Astrocyte (in vitro differentiated cells and primary cell): ENCODE results near the gene CRLF3. TPM values are rescaled to one million over a fixed set of nuclear protein-coding genes. Genes with fewer than 3 reads are reported as not detected.
A peak's percentile ranks its signal among the peaks of the same experiment; 100 is the strongest.
"Not testable (repeated sequence)": the region's sequence is repeated elsewhere in the genome, so short reads cannot be mapped to it uniquely, and the experiment has no call there.

Source experiments
- DNase-seq: peaks from one replicate; pipeline ENCODE4 v3.0.0-alpha.2; 2010; ENCODE audit warnings: low read depth
- FAIRE-seq: peaks from 2 replicates; lab custom pipeline; 2011; peaks lifted over from hg19 to GRCh38; lab: Jason Lieb, UNC
- H2AFZ ChIP-seq: 2 replicates; pipeline ENCODE4 v1.6.0; 2012; ENCODE audit warnings: low read depth, low read length, inconsistent platforms
- H3K27ac ChIP-seq: 2 replicates; pipeline ENCODE4 v1.5.1; 2011; ENCODE audit warnings: low read depth, low read length, inconsistent platforms
- H3K27me3 ChIP-seq: 2 replicates; pipeline ENCODE4 v1.6.0; 2011; ENCODE audit warnings: low read length, inconsistent platforms; ENCODE audit not compliant: insufficient read depth
- H3K36me3 ChIP-seq: 2 replicates; pipeline ENCODE4 v1.5.1; 2011; ENCODE audit warnings: low read length, inconsistent platforms; ENCODE audit not compliant: insufficient read depth
- H3K4me1 ChIP-seq: 2 replicates; pipeline ENCODE4 v1.5.1; 2011; ENCODE audit warnings: low read length, inconsistent platforms; ENCODE audit not compliant: insufficient read depth
- H3K4me2 ChIP-seq: 2 replicates; pipeline ENCODE4 v1.6.0; 2012; ENCODE audit warnings: low read length, inconsistent platforms
- H3K4me3 ChIP-seq: 2 replicates; pipeline ENCODE4 v1.5.1; 2011; ENCODE audit warnings: low read depth, mild to moderate bottlenecking, low read length, inconsistent platforms; ENCODE audit not compliant: insufficient read depth
- H3K79me2 ChIP-seq: 2 replicates; pipeline ENCODE4 v1.6.0; 2012; ENCODE audit warnings: mild to moderate bottlenecking, low read length, inconsistent platforms; ENCODE audit not compliant: insufficient read depth
- H3K9ac ChIP-seq: 2 replicates; pipeline ENCODE4 v1.6.0; 2012; ENCODE audit warnings: mild to moderate bottlenecking, low read length, inconsistent platforms
- H3K9me3 ChIP-seq: 2 replicates; pipeline ENCODE4 v1.5.1; 2012; ENCODE audit warnings: low read depth, mild to moderate bottlenecking, low read length, inconsistent platforms; ENCODE audit not compliant: insufficient read depth
- H4K20me1 ChIP-seq: 2 replicates; pipeline ENCODE4 v1.6.0; 2012; ENCODE audit warnings: low read length, inconsistent platforms; ENCODE audit not compliant: insufficient read depth
- H3K27ac Mint-ChIP-seq: one replicate; pipeline ENCODE4 v1.8.0; 2021; ENCODE audit warnings: mild to moderate bottlenecking, mixed read lengths; ENCODE audit not compliant: unreplicated experiment
- H3K27me3 Mint-ChIP-seq: one replicate; pipeline ENCODE4 v1.8.0; 2021; ENCODE audit warnings: low read depth, mixed read lengths; ENCODE audit not compliant: unreplicated experiment
- H3K36me3 Mint-ChIP-seq: one replicate; pipeline ENCODE4 v1.8.0; 2021; ENCODE audit warnings: low read depth, mixed read lengths; ENCODE audit not compliant: unreplicated experiment
- H3K4me1 Mint-ChIP-seq: one replicate; pipeline ENCODE4 v1.8.0; 2021; ENCODE audit warnings: low read depth, mixed read lengths; ENCODE audit not compliant: unreplicated experiment
- H3K4me3 Mint-ChIP-seq: one replicate; pipeline ENCODE4 v1.8.0; 2021; ENCODE audit warnings: mild to moderate bottlenecking, moderate library complexity, mixed read lengths; ENCODE audit not compliant: unreplicated experiment
- H3K9me3 Mint-ChIP-seq: one replicate; pipeline ENCODE4 v1.8.0; 2021; ENCODE audit warnings: mild to moderate bottlenecking, mixed read lengths; ENCODE audit not compliant: unreplicated experiment
- total RNA-seq: library from RNA; stranded (reverse); gene quantifications from 2 replicates; pipeline ENCODE4 v1.2.1, GENCODE V29; 2021

CRLF3 gene
- total RNA-seq, 1 donor from 2014 or later: 8.0 TPM

GRCh38 chr17:30736371-30736770 is 88.1 kb downstream of the CRLF3 start:
- H2AFZ ChIP-seq, H3K36me3 Mint-ChIP-seq, H3K9me3 ChIP-seq, H3K9me3 Mint-ChIP-seq, H3K4me3 Mint-ChIP-seq, H3K4me2 ChIP-seq, H3K9ac ChIP-seq, H3K4me3 ChIP-seq, H3K27me3 ChIP-seq, DNase-seq, H3K36me3 ChIP-seq, H3K4me1 Mint-ChIP-seq, H3K4me1 ChIP-seq, H3K27ac ChIP-seq, H3K27me3 Mint-ChIP-seq, FAIRE-seq, H3K27ac Mint-ChIP-seq: not testable (repeated sequence)
- Histone ChIP-seq H4K20me1 (peaks cover 34% of the 10 kb centered on the region), H3K79me2 (peaks cover 84% of the 10 kb centered on the region)

DNA sequence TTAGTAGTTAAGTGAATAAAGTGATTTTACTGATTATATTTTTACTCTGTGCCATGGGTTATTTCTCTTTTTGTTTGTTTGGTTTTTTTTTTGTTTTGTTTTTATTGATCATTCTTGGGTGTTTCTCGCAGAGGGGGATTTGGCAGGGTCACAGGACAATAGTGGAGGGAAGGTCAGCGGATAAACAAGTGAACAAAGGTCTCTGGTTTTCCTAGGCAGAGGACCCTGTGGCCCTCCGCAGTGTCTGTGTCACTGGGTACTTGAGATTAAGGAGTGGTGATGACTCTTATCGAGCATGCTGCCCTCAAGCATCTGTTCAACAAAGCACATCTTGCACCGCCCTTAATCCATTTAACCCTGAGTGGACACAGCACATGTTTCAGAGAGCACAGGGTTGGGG is 88.8 kb downstream of the CRLF3 start:
- not testable (repeated sequence) for H3K4me1 Mint-ChIP-seq, H3K27me3 ChIP-seq, H2AFZ ChIP-seq, H3K36me3 ChIP-seq, H3K9me3 ChIP-seq, FAIRE-seq, H3K27ac ChIP-seq, H3K4me2 ChIP-seq, DNase-seq, H3K27me3 Mint-ChIP-seq, H3K36me3 Mint-ChIP-seq, H3K4me1 ChIP-seq, H3K4me3 ChIP-seq, H3K4me3 Mint-ChIP-seq, H3K9me3 Mint-ChIP-seq, H3K9ac ChIP-seq
- peaks cover 78% of the 10 kb centered on the region for H3K79me2 ChIP-seq
- peaks cover 31% of the 10 kb centered on the region for H4K20me1 ChIP-seq
- H3K27ac Mint-ChIP-seq: peak overlapping the region; percentile 44

DNA sequence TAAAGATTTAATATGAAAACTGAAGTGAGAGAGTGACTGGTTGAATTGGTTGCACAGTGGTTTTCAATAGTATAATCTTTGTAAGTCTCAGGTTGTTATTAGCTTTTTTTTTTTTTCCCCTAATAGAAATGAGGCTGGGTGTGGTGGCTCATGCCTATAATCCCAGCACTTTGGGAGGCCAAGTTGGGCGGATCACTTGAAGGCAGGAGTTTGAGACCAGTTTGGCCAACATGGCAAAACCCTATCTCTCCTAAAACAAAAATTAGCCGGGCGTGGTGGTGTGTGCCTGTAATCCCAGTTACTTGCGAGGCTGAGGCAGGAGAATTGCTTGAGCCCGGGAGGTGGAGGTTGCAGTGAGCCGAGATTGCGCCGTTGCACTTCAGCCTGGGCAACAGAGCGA is 89.3 kb downstream of the CRLF3 start:
- H3K9me3 Mint-ChIP-seq, H3K27ac ChIP-seq, H3K4me3 ChIP-seq, H3K27me3 Mint-ChIP-seq, FAIRE-seq, H3K4me1 Mint-ChIP-seq, H3K4me2 ChIP-seq, H3K4me1 ChIP-seq, H3K9me3 ChIP-seq, H3K27me3 ChIP-seq, H3K36me3 ChIP-seq, H3K9ac ChIP-seq, H2AFZ ChIP-seq, H3K4me3 Mint-ChIP-seq, H3K36me3 Mint-ChIP-seq, H3K27ac Mint-ChIP-seq, DNase-seq: not testable (repeated sequence)
- peaks cover 29% of the 10 kb centered on the region for H4K20me1 ChIP-seq
- H3K79me2 ChIP-seq: peaks cover 78% of the 10 kb centered on the region

GRCh38 chr17:30734153-30734552 is 90.3 kb downstream of the CRLF3 start:
- not testable (repeated sequence) for H3K4me1 Mint-ChIP-seq, H3K36me3 Mint-ChIP-seq, FAIRE-seq, H3K9ac ChIP-seq, H3K4me3 ChIP-seq, H3K9me3 Mint-ChIP-seq, H3K9me3 ChIP-seq, H3K27me3 Mint-ChIP-seq, H2AFZ ChIP-seq, H3K36me3 ChIP-seq, DNase-seq, H3K4me1 ChIP-seq, H3K27me3 ChIP-seq, H3K27ac Mint-ChIP-seq, H3K27ac ChIP-seq
- peaks cover 24% of the 10 kb centered on the region for H4K20me1 ChIP-seq
- H3K4me3 Mint-ChIP-seq: peak overlapping the region; percentile 35
- H3K79me2 ChIP-seq: peaks cover 80% of the 10 kb centered on the region
- peak overlapping the region; percentile 30 for H3K4me2 ChIP-seq

Other genes with a start within 250 kb of the CRLF3 start
- 2.2 and 2.6 TPM in 2 replicates for gene ATAD5, start 7.3 kb upstream of the CRLF3 start, total RNA-seq
- 11.5 and 13.0 TPM in 2 replicates for gene TEFM, start 81.5 kb upstream of the CRLF3 start, total RNA-seq
- 0.89 and 1.1 TPM in 2 replicates for gene ADAP2, start 97.3 kb upstream of the CRLF3 start, total RNA-seq
- 5.6 and 7.5 TPM in 2 replicates for gene RNF135, start 146.3 kb upstream of the CRLF3 start, total RNA-seq